ENCODE measurements around the gene C19orf44.
"Not testable (repeated sequence)": the region's sequence is repeated elsewhere in the genome, so short reads cannot be mapped to it uniquely, and the experiment has no call there.

DNA sequence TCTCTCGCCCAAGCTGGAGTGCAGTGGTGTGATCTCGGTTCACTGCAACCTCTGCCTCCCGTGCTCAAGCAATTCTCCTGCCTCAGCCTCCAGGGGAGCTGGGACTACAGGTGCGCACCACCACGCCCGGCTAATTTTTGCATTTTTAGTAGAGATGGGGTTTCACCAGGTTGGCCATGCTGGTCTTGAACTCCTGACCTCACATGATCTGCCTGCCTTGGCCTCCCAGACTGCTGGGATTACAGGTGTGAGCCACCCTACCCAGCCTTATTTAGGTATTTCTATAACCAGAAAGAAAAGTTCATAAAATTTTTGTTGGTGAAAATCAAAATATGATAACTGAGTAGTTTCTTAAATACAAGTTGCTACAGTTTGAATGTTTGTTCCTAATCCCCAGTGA is 47.5 kb downstream of the C19orf44 start:
- TF ChIP-seq, protein P1, sequence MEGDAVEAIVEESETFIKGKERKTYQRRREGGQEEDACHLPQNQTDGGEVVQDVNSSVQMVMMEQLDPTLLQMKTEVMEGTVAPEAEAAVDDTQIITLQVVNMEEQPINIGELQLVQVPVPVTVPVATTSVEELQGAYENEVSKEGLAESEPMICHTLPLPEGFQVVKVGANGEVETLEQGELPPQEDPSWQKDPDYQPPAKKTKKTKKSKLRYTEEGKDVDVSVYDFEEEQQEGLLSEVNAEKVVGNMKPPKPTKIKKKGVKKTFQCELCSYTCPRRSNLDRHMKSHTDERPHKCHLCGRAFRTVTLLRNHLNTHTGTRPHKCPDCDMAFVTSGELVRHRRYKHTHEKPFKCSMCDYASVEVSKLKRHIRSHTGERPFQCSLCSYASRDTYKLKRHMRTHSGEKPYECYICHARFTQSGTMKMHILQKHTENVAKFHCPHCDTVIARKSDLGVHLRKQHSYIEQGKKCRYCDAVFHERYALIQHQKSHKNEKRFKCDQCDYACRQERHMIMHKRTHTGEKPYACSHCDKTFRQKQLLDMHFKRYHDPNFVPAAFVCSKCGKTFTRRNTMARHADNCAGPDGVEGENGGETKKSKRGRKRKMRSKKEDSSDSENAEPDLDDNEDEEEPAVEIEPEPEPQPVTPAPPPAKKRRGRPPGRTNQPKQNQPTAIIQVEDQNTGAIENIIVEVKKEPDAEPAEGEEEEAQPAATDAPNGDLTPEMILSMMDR (IDR thresholded peaks at IDR 0.05) = not testable (repeated sequence)
- not testable (repeated sequence) for TF ChIP-seq POLR2A (IDR thresholded peaks at IDR 0.05)

All from body of pancreas (tissue), 4 donors.